Naive thymus-derived CD8-positive, alpha-beta T cell (primary cell): ENCODE results near the gene IQSEC3. TPM values are rescaled to one million over a fixed set of nuclear protein-coding genes. Genes with fewer than 3 reads are reported as not detected.

Source experiments
- ATAC-seq, 2 donors: fragments of 150-1000 bp; cut with Tn5 transposase in 1 of 2; sonication (Bioruptor Pico), chemical (Tn5 transposase) in 1 of 2; 1 replicate in 1 of 2; 2 replicates in 1 of 2; pipeline ENCODE4 v1.10.0; 2021; ENCODE audit warnings: mild to moderate bottlenecking in 2 of 2, moderate library complexity in 2 of 2
- POLR2A ChIA-PET: fragments of 350-600 bp; sonication (Branson Sonifier 250); formaldehyde crosslinking; loops from one replicate; lab custom pipeline; 2021; ENCODE audit warnings: antibody characterized with exemption; lab: Charles Lee
- DNase-seq, 10 donors: peaks; one replicate each; pipeline versions ENCODE4 v3.0.0 to v3.0.0-alpha.2; 2020 to 2022
- H3K27ac Mint-ChIP-seq, 10 donors: one replicate each; pipeline ENCODE4 v1.8.0; 2020 to 2022; ENCODE audit warnings: mild to moderate bottlenecking in 10 of 10, mixed read lengths in 10 of 10, moderate library complexity in 4 of 10, inconsistent platforms in 1 of 10
- H3K27me3 Mint-ChIP-seq, 5 donors: one replicate each; pipeline ENCODE4 v1.8.0; 2021 to 2022; ENCODE audit warnings: mixed read lengths in 5 of 5
- H3K36me3 Mint-ChIP-seq, 3 donors: one replicate each; pipeline ENCODE4 v1.8.0; 2020 to 2022; ENCODE audit warnings: mixed read lengths in 3 of 3, mild to moderate bottlenecking in 2 of 3, inconsistent platforms in 1 of 3
- H3K4me1 Mint-ChIP-seq, 4 donors: one replicate each; pipeline ENCODE4 v1.8.0; 2021 to 2022; ENCODE audit warnings: mixed read lengths in 4 of 4
- H3K4me3 Mint-ChIP-seq, 10 donors: one replicate each; pipeline ENCODE4 v1.8.0; 2020 to 2022; ENCODE audit warnings: mild to moderate bottlenecking in 10 of 10, mixed read lengths in 10 of 10, moderate library complexity in 6 of 10, inconsistent platforms in 1 of 10
- H3K9me3 Mint-ChIP-seq, 9 donors: one replicate each; pipeline ENCODE4 v1.8.0; 2020 to 2022; ENCODE audit warnings: mixed read lengths in 9 of 9, mild to moderate bottlenecking in 3 of 9, inconsistent platforms in 1 of 9, moderate library complexity in 1 of 9
- polyA plus RNA-seq, 3 donors: library from polyadenylated mRNA; unstranded; fragments of 300-500 nt; fragmentation: Illumina TruSeq; gene quantifications; one replicate each; pipeline ENCODE4 v1.2.3, GENCODE V29; 2021
- total RNA-seq, 8 experiments: library from RNA in 2 of 8; stranded (reverse) in 2 of 8; gene quantifications; one replicate each; pipeline ENCODE4 v1.2.3 and lab custom pipeline; 2021 to 2026

The IQSEC3 gene
- total and polyA plus RNA-seq, 5 experiments from 2014 or later: 0.42 to 19.3 (median 1.1) TPM

GRCh38 chr12:176321-177181 lies 110.0 kb downstream of the IQSEC3 start:
- Mint-ChIP-seq H3K4me3 (no peak overlapping the region), H3K27ac (peak overlapping the region in 3 of 10 donors; percentile 54 to 70 (median 68)), H3K4me1 (peaks cover 6 to 16% (median 7%) of the 10 kb centered on the region in 4 donors), H3K9me3 (no peaks in the 10 kb centered on the region), H3K27me3 (peaks cover 0 to 38% (median 15%) of the 10 kb centered on the region in 5 donors), H3K36me3 (no peaks in the 10 kb centered on the region)
- ATAC-seq: no peak
- DNase-seq: no peak
- POLR2A ChIA-PET: no interaction called here

- no peak overlapping the region for H3K4me3 Mint-ChIP-seq
- H3K36me3 Mint-ChIP-seq: no peaks in the 10 kb centered on the region
- H3K27me3 Mint-ChIP-seq: peaks cover 0 to 40% (median 13%) of the 10 kb centered on the region in 5 donors
- H3K4me1 Mint-ChIP-seq: peaks cover 4 to 16% (median 7%) of the 10 kb centered on the region in 4 donors
- H3K27ac Mint-ChIP-seq: no peak overlapping the region
- H3K9me3 Mint-ChIP-seq: no peaks in the 10 kb centered on the region
- POLR2A ChIA-PET: no interaction called here
- no peak for DNase-seq
- no peak for ATAC-seq
Observed at GRCh38 chr12:177336-177979, 110.9 kb downstream of the IQSEC3 start.

GRCh38 chr12:177980-178828 lies 111.6 kb downstream of the IQSEC3 start:
- no peak for DNase-seq
- H3K4me3 Mint-ChIP-seq: no peak overlapping the region
- peaks cover 0 to 33% (median 7%) of the 10 kb centered on the region in 5 donors for H3K27me3 Mint-ChIP-seq
- peaks cover 4 to 14% (median 7%) of the 10 kb centered on the region in 4 donors for H3K4me1 Mint-ChIP-seq
- no peaks in the 10 kb centered on the region for H3K36me3 Mint-ChIP-seq
- POLR2A ChIA-PET: no interaction called here
- H3K9me3 Mint-ChIP-seq: no peaks in the 10 kb centered on the region
- no peak for ATAC-seq
- H3K27ac Mint-ChIP-seq: peak overlapping the region in 1 of 10 donors; percentile 55

GRCh38 chr12:178829-179109 lies 112.2 kb downstream of the IQSEC3 start:
- no peak overlapping the region for H3K4me3 Mint-ChIP-seq
- POLR2A ChIA-PET: no interaction called here
- peaks cover 1 to 30% (median 9%) of the 10 kb centered on the region in 5 donors for H3K27me3 Mint-ChIP-seq
- no peaks in the 10 kb centered on the region for H3K36me3 Mint-ChIP-seq
- DNase-seq (no peak), ATAC-seq (no peak)
- no peaks in the 10 kb centered on the region for H3K9me3 Mint-ChIP-seq
- peak overlapping the region in 1 of 10 donors; percentile 55 for H3K27ac Mint-ChIP-seq
- peaks cover 4 to 14% (median 7%) of the 10 kb centered on the region in 4 donors for H3K4me1 Mint-ChIP-seq

GRCh38 chr12:179131-179884 lies 112.7 kb downstream of the IQSEC3 start:
- ATAC-seq: no peak
- peak overlapping the region in 1 of 10 donors; percentile 55 for H3K27ac Mint-ChIP-seq
- H3K27me3 Mint-ChIP-seq: peaks cover 1 to 28% (median 10%) of the 10 kb centered on the region in 5 donors

GRCh38 chr12:179885-180284 lies 113.3 kb downstream of the IQSEC3 start:
- Mint-ChIP-seq H3K9me3 (no peaks in the 10 kb centered on the region), H3K4me1 (peaks cover 4 to 14% (median 7%) of the 10 kb centered on the region in 4 donors), H3K27ac (peak overlapping the region in 2 of 10 donors; percentile 25 to 66), H3K4me3 (no peak overlapping the region), H3K36me3 (no peaks in the 10 kb centered on the region), H3K27me3 (peaks cover 1 to 30% (median 12%) of the 10 kb centered on the region in 5 donors)
- DNase-seq (no peak), ATAC-seq (no peak)
- POLR2A ChIA-PET: no interaction called here

More at GRCh38 chr12:179131-179884, 112.7 kb downstream of the IQSEC3 start:
- H3K4me1 Mint-ChIP-seq: peaks cover 4 to 14% (median 7%) of the 10 kb centered on the region in 4 donors
- H3K4me3 Mint-ChIP-seq: no peak overlapping the region
- POLR2A ChIA-PET: no interaction called here
- no peaks in the 10 kb centered on the region for H3K9me3 Mint-ChIP-seq
- H3K36me3 Mint-ChIP-seq: no peaks in the 10 kb centered on the region
- no peak for DNase-seq

GRCh38 chr12:180445-180844 lies 113.9 kb downstream of the IQSEC3 start:
- H3K4me1 Mint-ChIP-seq: peaks cover 4 to 14% (median 7%) of the 10 kb centered on the region in 4 donors
- no peak overlapping the region for H3K4me3 Mint-ChIP-seq
- ATAC-seq: no peak

GRCh38 chr12:181921-182320 lies 115.4 kb downstream of the IQSEC3 start:
- ATAC-seq (no peak), DNase-seq (peak in 1 of 10 donors; percentile 38)
- Mint-ChIP-seq H3K27me3 (peaks cover 1 to 32% (median 15%) of the 10 kb centered on the region in 5 donors), H3K4me3 (no peak overlapping the region), H3K27ac (no peak overlapping the region), H3K36me3 (no peaks in the 10 kb centered on the region), H3K4me1 (peaks cover 3 to 14% (median 7%) of the 10 kb centered on the region in 4 donors), H3K9me3 (no peaks in the 10 kb centered on the region)
- POLR2A ChIA-PET: no interaction called here

More at GRCh38 chr12:180445-180844, 113.9 kb downstream of the IQSEC3 start:
- Mint-ChIP-seq H3K36me3 (no peaks in the 10 kb centered on the region), H3K27ac (peak overlapping the region in 2 of 10 donors; percentile 25 to 72), H3K27me3 (peaks cover 1 to 30% (median 14%) of the 10 kb centered on the region in 5 donors), H3K9me3 (no peaks in the 10 kb centered on the region)
- POLR2A ChIA-PET: no interaction called here
- DNase-seq: no peak

GRCh38 chr12:182381-182892 lies 115.9 kb downstream of the IQSEC3 start:
- Mint-ChIP-seq H3K4me1 (peaks cover 3 to 14% (median 7%) of the 10 kb centered on the region in 4 donors), H3K4me3 (no peak overlapping the region), H3K27ac (no peak overlapping the region), H3K27me3 (peaks cover 1 to 32% (median 15%) of the 10 kb centered on the region in 5 donors), H3K36me3 (no peaks in the 10 kb centered on the region), H3K9me3 (no peaks in the 10 kb centered on the region)
- ATAC-seq (no peak), DNase-seq (peak in 1 of 10 donors; percentile 35)
- POLR2A ChIA-PET: no interaction called here

GRCh38 chr12:184811-185575 lies 118.4 kb downstream of the IQSEC3 start:
- H3K27ac Mint-ChIP-seq: peak overlapping the region in 1 of 10 donors; percentile 37
- H3K4me3 Mint-ChIP-seq: peak overlapping the region in 1 of 10 donors; percentile 18
- no peak for ATAC-seq
- H3K9me3 Mint-ChIP-seq: no peaks in the 10 kb centered on the region
- POLR2A ChIA-PET: interaction anchor here (0.6 kb wide), 1 partner anchor 16 kb away, joined by 3 read pairs; no protein-coding TSS in a partner anchor
- H3K4me1 Mint-ChIP-seq: peaks cover 2 to 17% (median 10%) of the 10 kb centered on the region in 4 donors
- peak in 1 of 10 donors; percentile 56 for DNase-seq
- H3K36me3 Mint-ChIP-seq: peaks cover 0 to 3% (median 0%) of the 10 kb centered on the region in 3 donors
- peaks cover 1 to 28% (median 15%) of the 10 kb centered on the region in 5 donors for H3K27me3 Mint-ChIP-seq

GRCh38 chr12:185576-185955 lies 119.0 kb downstream of the IQSEC3 start:
- Mint-ChIP-seq H3K27ac (no peak overlapping the region), H3K4me3 (peak overlapping the region in 1 of 10 donors; percentile 67), H3K36me3 (peaks cover 0 to 3% (median 0%) of the 10 kb centered on the region in 3 donors), H3K27me3 (peaks cover 1 to 31% (median 15%) of the 10 kb centered on the region in 5 donors), H3K9me3 (no peaks in the 10 kb centered on the region), H3K4me1 (peaks cover 0 to 14% (median 5%) of the 10 kb centered on the region in 4 donors)
- POLR2A ChIA-PET: no interaction called here
- DNase-seq (peak in 1 of 10 donors; percentile 50), ATAC-seq (no peak)
